Measurements from ENCODE around the gene VPS37D.

- TF ChIP-seq CTCF (IDR thresholded peaks at IDR 0.05) (no peak), POLR2A (IDR thresholded peaks at IDR 0.05; ENCODE audit: low read depth) (no peak), POLR2AphosphoS5 (IDR thresholded peaks at IDR 0.05) (no peak)
These were observed 50.8 kb downstream of the VPS37D start for GRCh38 chr7:73718438-73718881.
